Liver (tissue), 9 donors: ENCODE results near the gene MYBPC1. TPM values are rescaled to one million over a fixed set of nuclear protein-coding genes. Genes with fewer than 3 reads are reported as not detected.

Source experiments
- DNase-seq: peaks from one replicate; pipeline ENCODE4 v3.0.0-alpha.2; 2017; ENCODE audit warnings: low spot score
- H3K27ac ChIP-seq, 2 donors: one replicate each; pipeline ENCODE4 v1.7.0; 2013; ENCODE audit warnings: inconsistent platforms in 2 of 2, low read length in 2 of 2, control low read depth in 1 of 2, low read depth in 1 of 2, mild to moderate bottlenecking in 1 of 2
- H3K27me3 ChIP-seq, 4 donors: one replicate each; pipeline versions ENCODE4 v1.6.1 to v1.7.0; 2013; ENCODE audit warnings: low read length in 3 of 4, inconsistent platforms in 1 of 4, mild to moderate bottlenecking in 1 of 4, moderate library complexity in 1 of 4; ENCODE audit not compliant: control insufficient read depth in 4 of 4, insufficient read depth in 4 of 4
- H3K36me3 ChIP-seq, 4 donors: one replicate each; pipeline versions ENCODE4 v1.6.1 to v1.7.0; 2013; ENCODE audit warnings: low read length in 3 of 4, mild to moderate bottlenecking in 3 of 4, low read depth in 1 of 4, moderate library complexity in 1 of 4; ENCODE audit not compliant: control insufficient read depth in 4 of 4, insufficient read depth in 3 of 4
- H3K4me1 ChIP-seq, 4 donors: one replicate each; pipeline versions ENCODE4 v1.6.1 to v1.7.0; 2013; ENCODE audit warnings: low read length in 3 of 4, mild to moderate bottlenecking in 3 of 4, moderate library complexity in 1 of 4; ENCODE audit not compliant: control insufficient read depth in 4 of 4, insufficient read depth in 4 of 4
- H3K4me3 ChIP-seq, 3 donors: one replicate each; pipeline versions ENCODE4 v1.6.1 to v1.7.0; 2013; ENCODE audit warnings: low read length in 3 of 3, control low read depth in 1 of 3, low read depth in 1 of 3, mild to moderate bottlenecking in 1 of 3
- H3K9ac ChIP-seq, 2 donors: one replicate each; pipeline ENCODE4 v1.7.0; 2013; ENCODE audit warnings: low read length in 2 of 2, mild to moderate bottlenecking in 2 of 2, moderate library complexity in 2 of 2, control low read depth in 1 of 2, low read depth in 1 of 2
- H3K9me3 ChIP-seq, 4 donors: one replicate each; pipeline versions ENCODE4 v1.6.1 to v1.7.0; 2013; ENCODE audit warnings: low read length in 3 of 4; ENCODE audit not compliant: control insufficient read depth in 4 of 4
- EGR1 ChIP-seq, 2 donors: IDR thresholded peaks; 2 replicates each; pipeline ENCODE4 v1.6.1; 2016 to 2018; ENCODE audit warnings: antibody characterized with exemption in 2 of 2, low read depth in 2 of 2
- FOXA1 ChIP-seq: IDR thresholded peaks from 2 replicates; pipeline ENCODE4 v1.6.1; 2016; ENCODE audit warnings: antibody characterized with exemption
- FOXA2 ChIP-seq: IDR thresholded peaks from 2 replicates; pipeline ENCODE4 v1.6.1; 2016; ENCODE audit warnings: antibody characterized with exemption
- GABPA ChIP-seq, 2 donors: IDR thresholded peaks in 1 of 2; conservative IDR thresholded peaks in 1 of 2; 2 replicates each; pipeline ENCODE4 v1.6.1; 2016; ENCODE audit warnings: antibody characterized with exemption in 2 of 2, mild to moderate bottlenecking in 1 of 2, moderate library complexity in 1 of 2
- HNF4A ChIP-seq, 2 donors: conservative IDR thresholded peaks; 2 replicates each; pipeline ENCODE4 v1.6.1; 2016; ENCODE audit warnings: antibody characterized with exemption in 2 of 2, mild to moderate bottlenecking in 2 of 2
- HNF4G ChIP-seq: IDR thresholded peaks from 2 replicates; pipeline ENCODE4 v1.6.1; 2016; ENCODE audit warnings: antibody characterized with exemption
- JUND ChIP-seq, 2 donors: IDR thresholded peaks; 2 replicates each; pipeline ENCODE4 v1.6.1; 2016; ENCODE audit warnings: antibody characterized with exemption in 2 of 2
- NR2F2 ChIP-seq: IDR thresholded peaks from 2 replicates; pipeline ENCODE4 v1.6.1; 2016; ENCODE audit warnings: antibody characterized with exemption
- RAD21 ChIP-seq, 2 donors: IDR thresholded peaks; 2 replicates each; pipeline ENCODE4 v1.6.1; 2016; ENCODE audit warnings: antibody characterized with exemption in 2 of 2, mild to moderate bottlenecking in 2 of 2
- RXRA ChIP-seq, 2 donors: IDR thresholded peaks; 2 replicates each; pipeline ENCODE4 v1.6.1; 2017 to 2018; ENCODE audit warnings: antibody characterized with exemption in 2 of 2, mild to moderate bottlenecking in 1 of 2
- SP1 ChIP-seq: IDR thresholded peaks from 2 replicates; pipeline ENCODE4 v1.6.1; 2018; ENCODE audit warnings: antibody characterized with exemption, mild to moderate bottlenecking
- TAF1 ChIP-seq: conservative IDR thresholded peaks from 2 replicates; pipeline ENCODE4 v1.6.1; 2016; ENCODE audit warnings: antibody characterized with exemption, mild to moderate bottlenecking
- YY1 ChIP-seq: IDR thresholded peaks from 2 replicates; pipeline ENCODE4 v1.6.1; 2016; ENCODE audit warnings: antibody characterized with exemption, mild to moderate bottlenecking
- WGBS: extraction: QIAGEN DNeasy Blood & Tissue Kit; methylation state at CpG from one replicate; pipeline ENCODE4 v1.1.7; 2013; 5-methylcytosine and 5-hydroxymethylcytosine counted together
- polyA plus RNA-seq, 2 donors: library from polyadenylated mRNA; stranded (reverse) in 1 of 2; unstranded in 1 of 2; fragments of 200-250 nt in 1 of 2; fragments of >200 nt in 1 of 2; fragmentation: Nextera tagmentation in 1 of 2; extraction: Ambion mirVana in 1 of 2; gene quantifications; one replicate each; pipeline versions ENCODE4 v1.2.1 to v1.2.3, GENCODE V29; 2013 to 2015
- total RNA-seq, 2 donors: library from RNA; depleted of rRNA; stranded (reverse); fragments of >200 nt; gene quantifications; one replicate each; pipeline ENCODE4 v1.2.3, GENCODE V29; 2014
- TF ChIP-seq, protein P1 (sequence below): fragments of 150-350 bp; IDR thresholded peaks from 2 replicates; pipeline ENCODE4 v1.5.1; 2017; ENCODE audit warnings: improper control_type of control experiment, low read depth, low read length; ENCODE audit not compliant: missing input control
- TF ChIP-seq, protein P2 (sequence below): IDR thresholded peaks from 2 replicates; pipeline ENCODE4 v1.6.1; 2016; ENCODE audit warnings: antibody characterized with exemption
- TF ChIP-seq, protein P3 (sequence below): IDR thresholded peaks from 2 replicates; pipeline ENCODE4 v1.6.1; 2016; ENCODE audit warnings: antibody characterized with exemption
- TF ChIP-seq, protein P4 (sequence below): IDR thresholded peaks from 2 replicates; pipeline ENCODE4 v1.6.1; 2016; ENCODE audit warnings: antibody characterized with exemption
- TF ChIP-seq, protein P5 (sequence below): IDR thresholded peaks from 2 replicates; pipeline ENCODE4 v1.6.1; 2016; ENCODE audit warnings: antibody characterized with exemption, mild to moderate bottlenecking
- donor health status: healthy.
- donor health status: healthy.
- donor health status: healthy.
- donor health status: healthy.
- donor health status: healthy.

The MYBPC1 gene
- total and polyA plus RNA-seq, 4 donors, result under 0.01 TPM; not detected in 3

DNA sequence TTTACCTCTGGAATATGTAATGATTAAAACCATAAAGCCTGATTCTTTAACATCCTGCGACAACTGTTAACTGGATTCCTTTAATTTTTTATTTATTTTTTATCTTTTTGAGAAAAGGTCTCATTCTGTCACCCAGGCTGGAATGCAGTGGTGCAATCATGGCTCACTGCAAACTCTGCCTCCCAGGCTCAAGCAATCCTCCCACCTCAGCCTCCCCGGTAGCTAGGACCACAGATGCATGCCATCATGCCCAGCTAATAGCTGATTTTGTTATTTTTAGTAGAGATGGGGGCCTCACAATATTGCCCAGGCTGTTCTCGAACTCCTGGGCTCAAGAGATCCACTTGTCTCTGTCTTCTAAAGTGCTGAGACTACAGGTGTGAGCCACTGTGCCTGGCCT is 3.7 kb downstream of the MYBPC1 start:
- H3K27ac ChIP-seq, result no peak overlapping the region
- H3K9ac ChIP-seq, result no peak overlapping the region
- no peak overlapping the region for H3K4me3 ChIP-seq
- WGBS, result 94% methylated on average over 3 of the region's 3 CpGs
- no peaks in the 10 kb centered on the region for H3K4me1 ChIP-seq
- DNase-seq, result no peak
- no peaks in the 10 kb centered on the region for H3K27me3 ChIP-seq
- H3K36me3 ChIP-seq, result no peaks in the 10 kb centered on the region
- H3K9me3 ChIP-seq, result no peaks in the 10 kb centered on the region
- TF ChIP-seq FOXA2, result no peak
- no peak for TF ChIP-seq RAD21 (IDR thresholded peaks at IDR 0.05)
- no peak for TF ChIP-seq JUND (IDR thresholded peaks at IDR 0.05)
- no peak for TF ChIP-seq TAF1
- TF ChIP-seq FOXA1, result no peak
- TF ChIP-seq, protein P1, sequence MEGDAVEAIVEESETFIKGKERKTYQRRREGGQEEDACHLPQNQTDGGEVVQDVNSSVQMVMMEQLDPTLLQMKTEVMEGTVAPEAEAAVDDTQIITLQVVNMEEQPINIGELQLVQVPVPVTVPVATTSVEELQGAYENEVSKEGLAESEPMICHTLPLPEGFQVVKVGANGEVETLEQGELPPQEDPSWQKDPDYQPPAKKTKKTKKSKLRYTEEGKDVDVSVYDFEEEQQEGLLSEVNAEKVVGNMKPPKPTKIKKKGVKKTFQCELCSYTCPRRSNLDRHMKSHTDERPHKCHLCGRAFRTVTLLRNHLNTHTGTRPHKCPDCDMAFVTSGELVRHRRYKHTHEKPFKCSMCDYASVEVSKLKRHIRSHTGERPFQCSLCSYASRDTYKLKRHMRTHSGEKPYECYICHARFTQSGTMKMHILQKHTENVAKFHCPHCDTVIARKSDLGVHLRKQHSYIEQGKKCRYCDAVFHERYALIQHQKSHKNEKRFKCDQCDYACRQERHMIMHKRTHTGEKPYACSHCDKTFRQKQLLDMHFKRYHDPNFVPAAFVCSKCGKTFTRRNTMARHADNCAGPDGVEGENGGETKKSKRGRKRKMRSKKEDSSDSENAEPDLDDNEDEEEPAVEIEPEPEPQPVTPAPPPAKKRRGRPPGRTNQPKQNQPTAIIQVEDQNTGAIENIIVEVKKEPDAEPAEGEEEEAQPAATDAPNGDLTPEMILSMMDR, result no peak
- TF ChIP-seq, protein P2, sequence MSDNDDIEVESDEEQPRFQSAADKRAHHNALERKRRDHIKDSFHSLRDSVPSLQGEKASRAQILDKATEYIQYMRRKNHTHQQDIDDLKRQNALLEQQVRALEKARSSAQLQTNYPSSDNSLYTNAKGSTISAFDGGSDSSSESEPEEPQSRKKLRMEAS, result no peak
- no peak for TF ChIP-seq RXRA (IDR thresholded peaks at IDR 0.05)
- no peak for TF ChIP-seq SP1
- TF ChIP-seq, protein P3, sequence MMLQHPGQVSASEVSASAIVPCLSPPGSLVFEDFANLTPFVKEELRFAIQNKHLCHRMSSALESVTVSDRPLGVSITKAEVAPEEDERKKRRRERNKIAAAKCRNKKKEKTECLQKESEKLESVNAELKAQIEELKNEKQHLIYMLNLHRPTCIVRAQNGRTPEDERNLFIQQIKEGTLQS, result no peak
- TF ChIP-seq YY1, result no peak
- no peak for TF ChIP-seq HNF4A (conservative IDR thresholded peaks at IDR 0.05)
- no peak for TF ChIP-seq HNF4G
- TF ChIP-seq, protein P4, sequence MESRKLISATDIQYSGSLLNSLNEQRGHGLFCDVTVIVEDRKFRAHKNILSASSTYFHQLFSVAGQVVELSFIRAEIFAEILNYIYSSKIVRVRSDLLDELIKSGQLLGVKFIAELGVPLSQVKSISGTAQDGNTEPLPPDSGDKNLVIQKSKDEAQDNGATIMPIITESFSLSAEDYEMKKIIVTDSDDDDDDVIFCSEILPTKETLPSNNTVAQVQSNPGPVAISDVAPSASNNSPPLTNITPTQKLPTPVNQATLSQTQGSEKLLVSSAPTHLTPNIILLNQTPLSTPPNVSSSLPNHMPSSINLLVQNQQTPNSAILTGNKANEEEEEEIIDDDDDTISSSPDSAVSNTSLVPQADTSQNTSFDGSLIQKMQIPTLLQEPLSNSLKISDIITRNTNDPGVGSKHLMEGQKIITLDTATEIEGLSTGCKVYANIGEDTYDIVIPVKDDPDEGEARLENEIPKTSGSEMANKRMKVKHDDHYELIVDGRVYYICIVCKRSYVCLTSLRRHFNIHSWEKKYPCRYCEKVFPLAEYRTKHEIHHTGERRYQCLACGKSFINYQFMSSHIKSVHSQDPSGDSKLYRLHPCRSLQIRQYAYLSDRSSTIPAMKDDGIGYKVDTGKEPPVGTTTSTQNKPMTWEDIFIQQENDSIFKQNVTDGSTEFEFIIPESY, result no peak
- TF ChIP-seq EGR1 (IDR thresholded peaks at IDR 0.05; ENCODE audit: low read depth in 2 of 2), result no peak
- TF ChIP-seq NR2F2, result no peak
- TF ChIP-seq, protein P5, sequence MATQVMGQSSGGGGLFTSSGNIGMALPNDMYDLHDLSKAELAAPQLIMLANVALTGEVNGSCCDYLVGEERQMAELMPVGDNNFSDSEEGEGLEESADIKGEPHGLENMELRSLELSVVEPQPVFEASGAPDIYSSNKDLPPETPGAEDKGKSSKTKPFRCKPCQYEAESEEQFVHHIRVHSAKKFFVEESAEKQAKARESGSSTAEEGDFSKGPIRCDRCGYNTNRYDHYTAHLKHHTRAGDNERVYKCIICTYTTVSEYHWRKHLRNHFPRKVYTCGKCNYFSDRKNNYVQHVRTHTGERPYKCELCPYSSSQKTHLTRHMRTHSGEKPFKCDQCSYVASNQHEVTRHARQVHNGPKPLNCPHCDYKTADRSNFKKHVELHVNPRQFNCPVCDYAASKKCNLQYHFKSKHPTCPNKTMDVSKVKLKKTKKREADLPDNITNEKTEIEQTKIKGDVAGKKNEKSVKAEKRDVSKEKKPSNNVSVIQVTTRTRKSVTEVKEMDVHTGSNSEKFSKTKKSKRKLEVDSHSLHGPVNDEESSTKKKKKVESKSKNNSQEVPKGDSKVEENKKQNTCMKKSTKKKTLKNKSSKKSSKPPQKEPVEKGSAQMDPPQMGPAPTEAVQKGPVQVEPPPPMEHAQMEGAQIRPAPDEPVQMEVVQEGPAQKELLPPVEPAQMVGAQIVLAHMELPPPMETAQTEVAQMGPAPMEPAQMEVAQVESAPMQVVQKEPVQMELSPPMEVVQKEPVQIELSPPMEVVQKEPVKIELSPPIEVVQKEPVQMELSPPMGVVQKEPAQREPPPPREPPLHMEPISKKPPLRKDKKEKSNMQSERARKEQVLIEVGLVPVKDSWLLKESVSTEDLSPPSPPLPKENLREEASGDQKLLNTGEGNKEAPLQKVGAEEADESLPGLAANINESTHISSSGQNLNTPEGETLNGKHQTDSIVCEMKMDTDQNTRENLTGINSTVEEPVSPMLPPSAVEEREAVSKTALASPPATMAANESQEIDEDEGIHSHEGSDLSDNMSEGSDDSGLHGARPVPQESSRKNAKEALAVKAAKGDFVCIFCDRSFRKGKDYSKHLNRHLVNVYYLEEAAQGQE, result no peak
- no peak for TF ChIP-seq GABPA (IDR thresholded peaks at IDR 0.05 in 1 of 2, conservative IDR thresholded peaks at IDR 0.05 in 1 of 2)
